Measurements from ENCODE around the gene FAM236D.
"Not testable (repeated sequence)": the region's sequence is repeated elsewhere in the genome, so short reads cannot be mapped to it uniquely, and the experiment has no call there.

FAM236D gene

GRCh38 chrX:72808110-72808509 lies at the start of gene FAM236D:
Gene FAM236D, minus strand, starts transcription at chrX:72808210. Its CDS starts 100 bp downstream, at chrX:72808110.
- not testable (repeated sequence) for H3K4me3 ChIP-seq (ENCODE audit: insufficient read length, low read depth); H3K9ac ChIP-seq (ENCODE audit: insufficient read length, low read depth); DNase-seq (ENCODE audit: low read depth, low spot score); H3K9me3 ChIP-seq (ENCODE audit: insufficient read depth, low read length); H3K36me3 ChIP-seq (ENCODE audit: insufficient read depth, insufficient read length, low read length); H3K27me3 ChIP-seq (ENCODE audit: insufficient read depth, insufficient read length); H3K4me1 ChIP-seq (ENCODE audit: insufficient read depth, insufficient read length)

GRCh38 chrX:72837532-72837931 lies 29.5 kb upstream of the FAM236D start:
- H3K4me3 ChIP-seq (ENCODE audit: insufficient read length, low read depth); H3K9ac ChIP-seq (ENCODE audit: insufficient read length, low read depth); H3K27me3 ChIP-seq (ENCODE audit: insufficient read depth, insufficient read length); H3K9me3 ChIP-seq (ENCODE audit: insufficient read depth, low read length); H3K4me1 ChIP-seq (ENCODE audit: insufficient read depth, insufficient read length); DNase-seq (ENCODE audit: low read depth, low spot score); H3K36me3 ChIP-seq (ENCODE audit: insufficient read depth, insufficient read length, low read length): not testable (repeated sequence)

GRCh38 chrX:72830701-72831100 lies 22.7 kb upstream of the FAM236D start:
- H3K4me3 ChIP-seq (ENCODE audit: insufficient read length, low read depth); H3K27me3 ChIP-seq (ENCODE audit: insufficient read depth, insufficient read length); H3K36me3 ChIP-seq (ENCODE audit: insufficient read depth, insufficient read length, low read length); H3K9ac ChIP-seq (ENCODE audit: insufficient read length, low read depth); H3K4me1 ChIP-seq (ENCODE audit: insufficient read depth, insufficient read length); DNase-seq (ENCODE audit: low read depth, low spot score); H3K9me3 ChIP-seq (ENCODE audit: insufficient read depth, low read length): not testable (repeated sequence)

GRCh38 chrX:72790390-72790789 lies 17.6 kb downstream of the FAM236D start:
- H3K9ac ChIP-seq (ENCODE audit: insufficient read length, low read depth); H3K27me3 ChIP-seq (ENCODE audit: insufficient read depth, insufficient read length); H3K4me3 ChIP-seq (ENCODE audit: insufficient read length, low read depth); DNase-seq (ENCODE audit: low read depth, low spot score); H3K4me1 ChIP-seq (ENCODE audit: insufficient read depth, insufficient read length); H3K9me3 ChIP-seq (ENCODE audit: insufficient read depth, low read length); H3K36me3 ChIP-seq (ENCODE audit: insufficient read depth, insufficient read length, low read length): not testable (repeated sequence)

GRCh38 chrX:72788142-72788541 lies 19.9 kb downstream of the FAM236D start:
- not testable (repeated sequence) for H3K36me3 ChIP-seq (ENCODE audit: insufficient read depth, insufficient read length, low read length); H3K9ac ChIP-seq (ENCODE audit: insufficient read length, low read depth); H3K4me3 ChIP-seq (ENCODE audit: insufficient read length, low read depth); DNase-seq (ENCODE audit: low read depth, low spot score); H3K27me3 ChIP-seq (ENCODE audit: insufficient read depth, insufficient read length); H3K4me1 ChIP-seq (ENCODE audit: insufficient read depth, insufficient read length); H3K9me3 ChIP-seq (ENCODE audit: insufficient read depth, low read length)

GRCh38 chrX:72783964-72784363 lies 24.0 kb downstream of the FAM236D start:
- not testable (repeated sequence) for H3K9ac ChIP-seq (ENCODE audit: insufficient read length, low read depth); DNase-seq (ENCODE audit: low read depth, low spot score); H3K4me1 ChIP-seq (ENCODE audit: insufficient read depth, insufficient read length); H3K27me3 ChIP-seq (ENCODE audit: insufficient read depth, insufficient read length); H3K9me3 ChIP-seq (ENCODE audit: insufficient read depth, low read length); H3K4me3 ChIP-seq (ENCODE audit: insufficient read length, low read depth); H3K36me3 ChIP-seq (ENCODE audit: insufficient read depth, insufficient read length, low read length)

- DNase-seq (ENCODE audit: low read depth, low spot score) = not testable (repeated sequence)
Measured at GRCh38 chrX:72783365-72783936, 24.6 kb downstream of the FAM236D start.

GRCh38 chrX:72782560-72782959 lies 25.4 kb downstream of the FAM236D start, which contains the start of gene FAM236B:
Gene FAM236B, minus strand, starts transcription at chrX:72782660. Its CDS starts 100 bp downstream, at chrX:72782560.
- not testable (repeated sequence) for H3K4me3 ChIP-seq (ENCODE audit: insufficient read length, low read depth); H3K9me3 ChIP-seq (ENCODE audit: insufficient read depth, low read length); H3K36me3 ChIP-seq (ENCODE audit: insufficient read depth, insufficient read length, low read length); H3K27me3 ChIP-seq (ENCODE audit: insufficient read depth, insufficient read length); H3K4me1 ChIP-seq (ENCODE audit: insufficient read depth, insufficient read length); H3K9ac ChIP-seq (ENCODE audit: insufficient read length, low read depth); DNase-seq (ENCODE audit: low read depth, low spot score)

More at GRCh38 chrX:72783365-72783936, 24.6 kb downstream of the FAM236D start:
- H3K36me3 ChIP-seq (ENCODE audit: insufficient read depth, insufficient read length, low read length); H3K4me1 ChIP-seq (ENCODE audit: insufficient read depth, insufficient read length); H3K9ac ChIP-seq (ENCODE audit: insufficient read length, low read depth); H3K27me3 ChIP-seq (ENCODE audit: insufficient read depth, insufficient read length); H3K9me3 ChIP-seq (ENCODE audit: insufficient read depth, low read length); H3K4me3 ChIP-seq (ENCODE audit: insufficient read length, low read depth): not testable (repeated sequence)

- not testable (repeated sequence) for H3K36me3 ChIP-seq (ENCODE audit: insufficient read depth, insufficient read length, low read length); DNase-seq (ENCODE audit: low read depth, low spot score); H3K9me3 ChIP-seq (ENCODE audit: insufficient read depth, low read length)
Measured at GRCh38 chrX:72778146-72778545, 29.9 kb downstream of the FAM236D start.

GRCh38 chrX:72777467-72777790 lies 30.6 kb downstream of the FAM236D start:
- H3K9ac ChIP-seq (ENCODE audit: insufficient read length, low read depth); H3K27me3 ChIP-seq (ENCODE audit: insufficient read depth, insufficient read length); H3K4me3 ChIP-seq (ENCODE audit: insufficient read length, low read depth); DNase-seq (ENCODE audit: low read depth, low spot score); H3K9me3 ChIP-seq (ENCODE audit: insufficient read depth, low read length); H3K36me3 ChIP-seq (ENCODE audit: insufficient read depth, insufficient read length, low read length); H3K4me1 ChIP-seq (ENCODE audit: insufficient read depth, insufficient read length): not testable (repeated sequence)

More at GRCh38 chrX:72778146-72778545, 29.9 kb downstream of the FAM236D start:
- H3K4me3 ChIP-seq (ENCODE audit: insufficient read length, low read depth); H3K9ac ChIP-seq (ENCODE audit: insufficient read length, low read depth); H3K27me3 ChIP-seq (ENCODE audit: insufficient read depth, insufficient read length); H3K4me1 ChIP-seq (ENCODE audit: insufficient read depth, insufficient read length): not testable (repeated sequence)

- H3K9me3 ChIP-seq (ENCODE audit: insufficient read depth, low read length); H3K9ac ChIP-seq (ENCODE audit: insufficient read length, low read depth); H3K4me3 ChIP-seq (ENCODE audit: insufficient read length, low read depth); DNase-seq (ENCODE audit: low read depth, low spot score); H3K27me3 ChIP-seq (ENCODE audit: insufficient read depth, insufficient read length); H3K4me1 ChIP-seq (ENCODE audit: insufficient read depth, insufficient read length); H3K36me3 ChIP-seq (ENCODE audit: insufficient read depth, insufficient read length, low read length): not testable (repeated sequence)
Measured at GRCh38 chrX:72776653-72777466, 31.1 kb downstream of the FAM236D start, which contains the start of gene DMRTC1B. Gene DMRTC1B, plus strand, starts transcription at chrX:72776890. Its CDS starts 68,246 bp downstream, at chrX:72845136.

GRCh38 chrX:72760454-72760853 lies 47.6 kb downstream of the FAM236D start:
- H3K36me3 ChIP-seq (ENCODE audit: insufficient read depth, insufficient read length, low read length); H3K4me3 ChIP-seq (ENCODE audit: insufficient read length, low read depth); DNase-seq (ENCODE audit: low read depth, low spot score); H3K9me3 ChIP-seq (ENCODE audit: insufficient read depth, low read length); H3K27me3 ChIP-seq (ENCODE audit: insufficient read depth, insufficient read length); H3K4me1 ChIP-seq (ENCODE audit: insufficient read depth, insufficient read length); H3K9ac ChIP-seq (ENCODE audit: insufficient read length, low read depth): not testable (repeated sequence)
